Measurements from ENCODE around the gene SLC43A1.
"Not testable (repeated sequence)": the region's sequence is repeated elsewhere in the genome, so short reads cannot be mapped to it uniquely, and the experiment has no call there.

The SLC43A1 gene

DNA sequence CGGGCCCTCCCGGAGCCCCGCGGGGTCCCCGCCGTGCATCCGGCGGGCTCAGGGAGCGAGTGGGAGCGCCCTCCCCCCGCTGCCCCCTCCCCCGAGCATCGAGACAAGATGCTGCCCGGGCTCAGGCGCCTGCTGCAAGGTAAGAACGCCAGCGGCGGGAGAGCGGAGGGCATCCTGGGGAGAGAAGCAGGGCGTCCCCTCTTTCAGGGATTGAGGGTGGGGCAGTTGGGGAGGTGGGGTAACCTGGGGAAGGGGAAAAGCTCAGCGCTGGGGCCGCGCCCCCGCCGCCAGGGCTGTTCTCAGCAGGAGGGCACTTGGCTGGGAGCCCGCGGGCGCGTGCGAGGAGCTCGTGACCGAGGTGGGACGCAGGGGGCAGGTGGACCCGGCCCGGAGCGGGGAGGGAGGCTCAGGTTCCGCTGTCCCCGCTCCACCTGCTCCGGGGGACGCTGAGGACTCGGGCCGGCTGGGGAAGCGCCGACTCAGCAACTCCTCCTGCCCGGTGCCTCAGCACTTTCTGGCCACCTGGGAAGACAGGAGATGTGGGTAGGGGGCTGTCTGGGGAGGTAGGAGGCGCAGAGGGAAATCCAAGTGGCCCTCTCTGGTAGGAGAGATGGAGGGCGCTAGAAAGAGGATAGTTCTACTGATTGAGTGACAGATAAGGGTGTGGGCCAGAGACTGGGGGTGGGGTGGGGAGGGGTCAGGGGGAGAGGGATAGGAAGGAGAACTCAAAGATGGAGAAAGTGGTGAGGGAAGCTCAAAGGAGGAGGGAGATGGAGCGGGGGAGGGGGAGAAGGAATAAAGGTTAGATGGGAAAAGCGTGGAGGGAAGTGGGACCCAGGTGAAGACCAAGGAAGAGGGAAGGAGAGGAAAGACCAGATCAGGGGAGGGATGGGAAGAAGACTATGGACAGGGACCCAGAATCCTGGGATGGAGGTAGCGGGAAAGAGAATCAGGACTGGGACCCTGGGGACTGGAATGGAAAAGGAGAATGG is 54.4 kb downstream of the SLC43A1 start:
- DNase-seq (ENCODE audit: low spot score) = no peak

DNA sequence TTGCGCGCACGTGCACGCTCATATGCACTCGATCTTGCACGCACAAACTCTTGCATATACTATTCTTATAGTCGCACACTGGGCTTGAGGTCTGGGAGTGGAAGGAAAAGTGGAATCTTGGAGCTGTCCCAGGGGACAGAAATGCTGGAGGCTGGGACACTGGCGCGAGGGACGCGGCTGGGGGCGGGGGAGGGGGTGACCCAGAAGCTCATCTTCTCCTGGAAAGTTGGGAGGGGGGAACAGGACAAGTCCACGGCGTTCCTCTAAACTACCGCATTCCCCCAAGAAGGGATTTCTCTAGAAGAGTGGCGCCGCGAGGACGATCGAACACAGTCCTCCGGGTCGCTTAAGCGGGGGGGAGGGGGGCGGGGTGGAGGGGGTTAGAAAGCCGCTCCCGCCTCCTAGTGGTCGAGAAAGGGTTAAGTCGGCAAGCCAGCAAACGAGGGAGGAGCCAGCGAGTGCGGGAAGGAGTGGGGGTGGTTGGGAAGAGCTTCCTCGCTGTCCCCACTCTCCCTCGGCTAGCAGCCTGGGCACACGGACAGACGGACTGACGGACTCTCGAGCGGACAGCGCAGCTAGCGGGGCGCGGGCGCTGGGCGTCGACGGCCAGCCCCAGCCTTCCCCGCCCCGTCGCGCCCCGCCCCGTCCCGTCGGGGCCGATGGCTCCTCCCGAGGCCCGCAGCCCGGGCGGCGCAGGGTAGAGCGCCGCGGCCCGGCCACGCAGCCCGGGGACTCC is 55.3 kb downstream of the SLC43A1 start, which contains the start of gene RTN4RL2:
RTN4RL2 (plus strand) TSS at position 507 of the 736 bp plus-strand sequence. CDS start 338 bp downstream, outside the sequence.
- DNase-seq (ENCODE audit: low spot score) = peak; percentile 60

DNA sequence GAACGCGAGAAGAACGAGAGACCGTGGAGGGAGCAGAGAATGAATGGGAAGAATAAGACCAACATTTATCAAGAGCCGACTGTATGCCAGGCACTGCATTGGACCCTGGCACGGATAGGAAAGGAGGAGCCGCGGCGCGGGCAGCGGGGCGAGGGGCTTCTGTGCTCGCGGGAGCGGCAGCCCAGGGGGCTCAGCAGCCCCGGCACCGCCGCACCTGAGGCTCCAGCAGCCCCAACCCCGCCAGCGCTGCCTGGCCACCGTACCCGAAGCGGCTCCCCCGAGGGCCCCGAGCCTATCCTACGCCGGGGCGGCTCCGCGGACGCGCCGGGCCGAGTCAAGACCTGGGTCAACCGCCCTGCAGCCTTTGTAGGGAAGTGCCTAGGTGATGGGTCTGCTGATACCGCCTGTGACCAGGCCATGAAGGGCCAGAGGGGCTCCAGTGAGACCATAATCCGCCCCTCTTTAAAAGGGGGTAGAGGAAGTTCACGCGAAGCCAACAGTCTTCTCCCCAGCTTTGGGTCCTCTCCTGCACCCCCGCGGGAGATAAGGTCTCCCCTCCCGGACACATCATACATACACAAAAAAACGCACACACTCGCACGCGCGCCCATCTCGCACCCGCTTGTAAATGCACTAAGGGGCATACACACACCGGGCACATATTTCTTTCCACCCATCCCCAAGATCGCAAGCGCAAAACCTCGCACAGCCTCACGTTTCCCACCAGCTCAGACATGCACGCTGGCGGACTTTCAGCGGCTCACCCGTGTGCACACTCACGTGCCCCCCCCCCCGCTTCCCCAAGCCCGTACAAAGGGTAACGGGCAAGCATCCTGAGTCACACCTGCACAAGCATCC is 56.1 kb downstream of the SLC43A1 start:
- no peak for DNase-seq (ENCODE audit: low spot score)

DNA sequence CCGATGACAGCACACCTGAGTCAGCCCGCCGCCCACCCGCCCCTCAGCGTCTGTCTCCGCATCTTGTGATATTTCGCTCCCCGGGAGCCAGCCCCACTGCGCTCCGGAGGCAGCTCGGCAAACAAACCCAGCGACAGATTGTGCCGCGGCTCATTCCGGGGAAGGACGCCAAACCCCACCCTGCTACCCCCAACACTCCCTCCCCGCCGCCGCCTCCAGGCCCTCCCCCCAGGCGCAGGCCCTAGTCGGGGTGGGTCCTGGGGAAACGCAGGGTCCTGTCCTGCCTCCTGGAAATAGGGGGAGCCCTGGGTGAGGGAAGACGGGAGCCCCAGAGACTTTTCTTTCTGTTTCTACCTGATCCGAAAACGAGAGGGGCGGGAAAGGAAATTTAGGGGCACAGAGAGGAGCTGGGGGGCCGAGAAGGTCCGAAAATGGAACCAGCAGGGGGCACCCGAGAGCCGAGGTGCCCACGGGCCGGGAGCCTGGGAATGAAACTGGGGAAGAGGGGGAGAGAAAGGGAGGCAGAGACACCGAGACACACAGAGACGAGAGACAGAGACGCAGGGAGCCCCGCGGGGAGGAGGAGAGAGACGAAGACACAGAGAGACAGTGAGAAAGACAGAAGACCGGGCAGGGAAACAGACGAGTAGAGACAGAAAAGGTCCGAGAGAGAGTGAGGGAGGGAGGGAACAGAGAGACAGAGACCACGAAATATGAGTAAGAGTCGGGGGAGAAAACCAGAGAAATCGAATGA is 56.9 kb downstream of the SLC43A1 start:
- DNase-seq (ENCODE audit: low spot score) = peak; percentile 84

DNA sequence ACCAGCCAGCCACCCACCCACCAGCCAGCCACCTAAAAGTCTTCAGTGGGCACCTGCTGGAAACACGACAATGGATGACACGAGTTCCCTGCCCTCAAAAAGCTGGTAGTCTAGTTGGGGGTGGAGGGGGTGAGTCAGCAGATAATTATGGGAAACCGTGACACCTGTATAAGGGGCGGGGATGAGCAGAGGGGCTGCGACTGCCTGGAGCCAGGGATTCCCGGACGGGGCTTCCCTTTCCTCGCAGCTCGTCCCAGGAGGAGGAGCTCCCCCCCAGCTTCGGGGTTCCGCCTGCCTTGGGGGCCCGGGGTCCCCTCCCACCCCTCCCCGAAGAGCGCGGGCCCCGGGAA is 57.5 kb downstream of the SLC43A1 start:
- no peak for DNase-seq (ENCODE audit: low spot score)

DNA sequence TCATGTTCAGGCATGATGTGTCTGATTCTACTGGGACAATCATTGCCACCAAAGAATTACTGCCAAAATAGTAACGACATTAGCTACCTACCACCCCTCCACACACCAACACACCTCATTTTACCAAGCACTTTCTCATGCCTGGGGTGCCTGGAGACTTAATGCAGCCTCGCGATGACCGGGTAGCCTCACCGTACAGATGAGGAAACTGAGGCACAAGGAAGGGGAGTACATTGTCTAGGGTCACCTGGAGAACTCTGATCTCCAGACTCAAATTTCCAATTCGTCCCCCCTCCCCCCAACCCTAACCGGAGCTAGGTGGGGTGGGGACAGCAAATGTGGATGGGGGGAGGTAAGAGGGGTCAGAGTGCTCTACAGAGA is 57.9 kb downstream of the SLC43A1 start:
- DNase-seq (ENCODE audit: low spot score) = no peak

DNA sequence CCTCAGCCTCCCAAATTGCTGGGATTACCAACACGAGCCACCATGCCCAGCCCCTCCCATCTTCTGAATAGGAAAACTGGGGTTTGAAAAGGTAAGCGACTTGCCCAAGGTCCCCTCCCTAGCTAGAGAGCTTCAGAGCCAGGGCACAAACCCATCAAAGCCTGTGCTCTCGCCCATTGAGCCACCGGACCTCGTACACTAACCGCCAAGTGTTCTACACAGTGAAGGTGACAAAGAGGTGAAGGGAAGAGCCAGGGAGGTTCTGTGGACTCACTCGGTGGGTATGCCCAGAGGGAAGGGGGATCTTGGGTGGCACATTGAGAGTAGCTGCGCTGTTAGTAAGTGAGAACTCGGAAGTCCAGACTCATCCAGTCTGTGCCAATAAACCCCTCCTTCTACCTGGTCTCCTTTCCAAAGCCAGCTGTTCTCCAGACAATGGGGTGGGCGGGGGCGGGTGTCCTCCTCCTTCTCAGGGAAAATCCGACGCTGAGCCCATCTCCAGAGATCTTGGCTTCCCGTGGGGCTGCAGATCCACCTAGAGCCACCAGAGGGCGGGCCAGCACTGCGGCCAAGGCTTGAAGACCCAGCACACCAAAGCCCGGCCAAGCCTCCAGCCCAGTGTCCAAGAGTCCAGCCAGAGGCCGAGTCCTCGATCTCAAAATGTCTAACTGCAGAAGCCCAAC is 58.4 kb downstream of the SLC43A1 start:
- peak; percentile 93 for DNase-seq (ENCODE audit: low spot score)

DNA sequence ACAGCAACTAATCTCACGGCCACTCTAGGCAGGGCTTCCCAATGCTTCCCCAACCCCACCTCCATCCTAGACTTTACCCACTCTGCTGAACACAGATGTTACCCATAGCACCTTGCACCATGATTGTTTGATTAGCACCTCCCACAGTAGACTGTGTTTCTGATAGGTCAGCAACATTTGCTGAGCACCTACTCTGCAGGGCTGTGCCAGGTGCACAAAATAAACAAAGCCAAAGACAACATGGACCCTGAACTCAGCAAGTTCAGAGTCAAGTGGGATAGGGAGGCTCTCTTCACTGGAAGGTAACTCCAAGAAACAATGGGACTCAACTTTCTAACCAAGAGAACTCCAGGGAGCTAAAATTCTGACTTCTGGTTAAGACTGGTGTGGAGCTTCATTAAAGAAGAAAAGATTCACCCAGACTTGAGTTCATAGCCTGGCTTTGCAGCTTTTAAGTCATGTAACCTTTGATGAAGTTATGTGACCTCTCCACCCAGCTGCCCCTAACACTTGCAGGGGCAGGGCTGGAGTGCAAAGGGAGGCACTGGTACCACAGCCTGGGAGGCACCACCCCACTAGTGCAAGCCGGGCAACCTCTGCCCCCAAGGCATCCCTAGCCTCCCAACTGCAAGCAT is 61.8 kb downstream of the SLC43A1 start:
- no peak for DNase-seq (ENCODE audit: low spot score)

DNA sequence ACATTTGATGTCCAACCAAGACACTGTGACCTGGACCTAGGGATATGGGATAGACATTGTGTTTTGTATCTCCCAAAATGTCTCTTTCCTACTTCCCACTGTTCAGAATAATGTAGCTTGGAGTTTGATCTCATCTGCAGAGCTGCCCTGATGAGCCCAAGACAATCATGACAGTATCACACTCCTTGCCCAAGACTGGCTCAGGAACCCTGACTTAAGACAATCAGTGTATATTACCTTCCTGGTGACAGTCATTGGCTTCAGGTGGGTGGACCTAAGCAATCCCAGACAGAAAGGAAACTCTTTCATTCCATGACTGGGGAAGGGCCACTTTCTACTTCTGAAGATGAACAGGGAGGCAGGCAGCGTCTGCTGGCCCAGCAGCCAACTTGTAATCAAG is 69.4 kb downstream of the SLC43A1 start:
- DNase-seq (ENCODE audit: low spot score) = no peak

DNA sequence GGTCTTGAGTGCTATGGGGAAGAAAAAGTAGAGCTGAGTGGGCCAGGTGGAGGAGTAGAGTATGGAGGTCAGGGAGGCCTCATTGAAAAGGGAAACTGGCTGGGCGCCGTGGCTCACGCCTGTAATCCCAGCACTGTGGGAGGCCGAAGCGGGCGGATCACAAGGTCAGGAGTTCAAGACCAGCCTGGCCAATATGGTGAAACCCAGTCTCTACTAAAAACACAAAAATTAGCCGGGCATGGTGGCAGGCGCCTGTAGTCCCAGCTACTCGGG is 70.4 kb downstream of the SLC43A1 start:
- DNase-seq (ENCODE audit: low spot score) = not testable (repeated sequence)

DNA sequence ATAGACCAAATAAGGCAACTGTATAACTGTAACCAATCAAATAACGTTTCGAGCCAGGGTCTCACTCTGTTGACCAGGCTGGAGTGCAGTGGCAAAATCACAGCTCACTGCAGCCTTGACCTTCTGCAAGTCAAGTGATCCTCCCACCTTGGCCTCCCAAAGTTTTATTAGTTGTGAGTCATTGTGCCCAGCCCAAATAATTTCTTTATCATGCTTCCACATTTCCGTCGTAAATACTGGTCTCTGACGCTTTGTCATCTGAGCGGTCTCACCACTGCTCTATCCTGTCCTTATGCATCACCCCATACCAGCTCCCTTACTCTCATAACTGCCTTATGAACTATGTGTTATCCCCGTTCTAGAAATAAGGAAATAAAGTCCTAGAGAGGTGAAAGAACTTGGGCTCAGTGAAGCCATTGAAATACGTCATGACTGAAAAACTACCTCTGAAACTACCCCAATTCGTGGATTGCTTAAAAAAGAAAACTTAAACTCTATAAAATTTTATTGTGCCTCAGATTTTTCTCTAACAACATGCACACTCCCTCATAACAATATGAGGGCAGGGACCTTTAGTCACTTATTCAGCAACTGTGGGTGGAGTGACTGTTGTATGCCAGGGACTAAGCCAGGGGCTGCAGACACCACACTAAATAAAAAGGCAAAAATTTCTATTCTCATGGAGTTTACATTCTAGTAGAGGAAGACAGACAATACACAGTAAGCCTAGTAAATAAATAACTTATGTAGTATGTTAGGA is 71.0 kb downstream of the SLC43A1 start:
- no peak for DNase-seq (ENCODE audit: low spot score)

DNA sequence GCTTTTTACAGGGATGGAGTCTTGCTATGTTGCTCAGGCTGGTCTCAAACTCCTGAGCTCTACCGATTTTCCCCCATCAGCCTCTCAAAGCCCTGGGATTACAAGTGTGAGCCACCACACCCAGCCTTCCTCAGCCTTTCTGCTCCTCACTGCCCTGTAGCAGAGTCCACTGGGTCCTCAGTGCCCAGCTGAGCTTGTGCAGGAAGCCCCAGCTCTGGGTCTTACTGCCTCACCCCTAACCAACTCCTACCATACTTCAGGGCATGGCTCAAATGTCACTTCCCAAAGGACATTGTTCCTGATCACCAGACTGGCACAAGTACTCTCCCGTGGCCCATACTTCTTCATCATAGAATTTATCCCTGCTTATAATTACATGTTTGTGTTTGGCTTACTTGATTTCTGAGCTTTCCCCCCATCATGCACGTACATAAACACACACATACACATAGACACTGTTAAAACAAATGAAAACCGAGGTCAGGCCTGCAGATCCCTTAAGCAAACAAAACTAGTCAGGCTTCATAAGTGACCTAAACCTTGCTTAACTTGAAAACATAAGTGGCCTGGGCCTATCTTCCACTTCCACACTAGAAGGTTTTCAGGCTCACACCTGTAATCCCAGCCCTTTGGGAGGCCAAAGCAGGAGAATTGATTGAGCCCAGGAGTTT is 74.6 kb downstream of the SLC43A1 start:
- DNase-seq (ENCODE audit: low spot score) = no peak

DNA sequence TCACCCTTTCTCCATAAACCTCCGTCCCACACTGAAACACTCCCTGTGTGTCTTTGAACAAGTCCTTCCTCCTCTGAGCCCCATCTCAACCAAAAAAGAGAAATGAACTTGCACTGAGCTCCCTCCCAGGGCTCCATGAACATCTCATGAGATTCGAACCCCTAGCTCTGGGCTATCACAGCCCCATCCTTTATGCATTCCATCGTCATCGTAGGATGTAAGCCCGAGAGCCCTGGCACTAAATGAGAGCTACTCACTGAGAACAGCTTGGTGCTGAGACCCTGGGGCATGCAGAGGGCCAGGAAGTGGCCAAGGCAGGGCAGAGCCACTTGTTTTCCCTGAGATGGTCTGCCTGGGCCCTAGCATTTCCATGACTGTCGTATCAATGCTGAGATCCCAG is 75.7 kb downstream of the SLC43A1 start:
- no peak for DNase-seq (ENCODE audit: low spot score)

DNA sequence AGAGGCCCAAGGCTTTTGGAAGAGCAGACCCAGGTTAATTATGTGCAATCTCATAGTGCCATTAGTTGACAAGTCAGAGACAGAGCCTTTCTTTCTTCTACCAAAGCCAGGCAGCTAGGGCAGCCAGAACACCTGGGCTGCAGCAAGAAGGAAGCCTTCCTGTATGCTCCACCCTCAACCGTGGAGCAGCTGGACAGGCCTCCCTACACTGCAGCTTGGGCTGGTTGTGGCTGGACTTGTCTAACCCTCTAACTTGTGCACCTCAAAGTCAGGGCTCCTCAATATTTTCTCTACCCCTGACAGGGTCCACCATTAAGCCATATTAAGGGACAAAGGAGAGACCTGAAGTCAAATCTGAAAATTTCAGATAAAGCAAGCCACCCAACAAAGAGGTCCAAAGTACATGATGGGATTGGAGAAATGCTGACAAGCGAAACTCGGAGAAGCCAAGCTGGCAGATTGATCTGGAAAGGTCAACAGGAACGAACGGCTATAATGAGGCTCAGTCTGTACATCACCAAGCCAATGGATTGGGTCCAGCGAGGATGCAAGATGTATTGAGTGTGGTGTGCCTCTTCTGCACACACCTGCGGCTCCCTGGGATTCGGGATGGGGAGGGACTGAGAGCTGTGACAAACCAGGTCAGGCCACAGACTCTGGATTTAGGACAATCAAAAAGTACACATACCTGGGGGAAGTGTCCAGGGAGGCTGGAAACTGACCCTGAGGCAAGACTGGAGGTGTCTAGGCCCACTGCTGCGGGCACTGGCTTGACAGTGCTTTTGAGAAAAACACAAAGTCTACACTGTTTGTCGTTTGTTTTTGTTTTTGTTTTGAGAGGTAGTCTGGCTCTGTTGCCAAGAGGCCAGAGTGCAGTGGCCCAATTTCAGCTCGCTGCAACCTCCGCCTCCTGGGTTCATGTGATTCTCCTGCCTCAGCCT is 76.9 kb downstream of the SLC43A1 start:
- no peak for DNase-seq (ENCODE audit: low spot score)

DNA sequence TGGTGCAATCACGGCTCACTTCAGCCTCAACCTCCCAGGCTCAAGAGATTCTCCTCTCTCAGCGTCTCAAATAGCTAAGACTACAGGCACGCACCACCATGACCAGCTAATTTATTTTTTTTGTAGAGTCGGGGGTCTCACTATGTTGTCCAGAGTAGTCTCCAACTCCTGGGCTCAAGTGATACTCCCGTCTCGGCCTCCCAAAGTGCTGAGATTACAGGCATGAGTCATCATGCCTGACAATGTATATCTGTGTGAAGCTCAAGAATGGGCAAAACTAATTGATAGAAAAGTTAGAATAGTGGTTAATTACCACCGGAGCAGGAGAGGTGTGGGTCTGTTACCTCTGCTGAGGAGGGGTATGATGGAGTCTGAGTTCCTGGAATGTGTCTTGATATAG is 79.5 kb downstream of the SLC43A1 start:
- DNase-seq (ENCODE audit: low spot score) = no peak

DNA sequence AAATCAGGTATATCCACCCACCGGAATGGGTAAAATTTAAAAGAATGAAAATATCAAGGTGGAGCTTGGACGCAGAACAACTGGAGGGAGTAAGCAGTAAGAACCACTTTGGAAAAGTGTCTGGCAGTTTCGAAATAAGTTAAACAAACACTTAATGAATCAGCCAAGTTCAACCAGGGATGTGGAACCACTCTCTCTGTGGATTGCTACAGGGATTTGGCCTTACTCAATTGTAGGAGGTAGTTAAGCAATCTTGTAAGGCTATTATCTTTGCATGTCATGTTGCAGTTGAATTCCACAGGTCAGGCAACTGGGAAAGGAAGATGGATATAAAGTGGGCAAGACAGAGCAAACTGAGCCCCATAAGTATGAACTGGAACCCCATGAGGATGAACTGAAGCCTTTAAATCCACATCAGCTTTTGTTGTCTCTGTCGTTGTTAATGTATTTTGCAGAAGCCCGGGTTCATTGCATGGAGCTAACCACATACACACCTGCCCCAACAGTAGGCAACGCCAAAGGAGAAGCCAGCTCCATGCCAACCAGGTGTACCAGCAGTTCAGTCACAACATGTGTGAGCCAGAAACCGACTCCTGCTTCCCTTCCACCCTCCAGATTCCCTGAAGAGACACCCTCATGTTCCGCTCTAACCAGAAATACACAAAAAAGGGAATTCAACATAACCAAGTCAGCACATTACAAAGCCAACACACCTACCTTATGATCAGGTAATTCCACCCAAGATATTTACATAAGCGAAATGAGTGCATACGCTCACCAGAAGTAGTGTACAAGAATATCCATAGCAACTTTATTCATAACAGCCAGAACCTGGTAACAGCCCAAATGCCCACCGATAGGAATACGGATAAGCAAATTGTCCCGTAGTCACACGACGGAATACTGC is 80.6 kb downstream of the SLC43A1 start:
- DNase-seq (ENCODE audit: low spot score) = peak; percentile 92
